IMR-90 (cell line): ENCODE measurements around the gene FMOD.

ENCODE experiments used
- CTCF ChIP-seq: conservative IDR thresholded peaks from 2 replicates; pipeline ENCODE4 v1.5.1; 2012; ENCODE audit warnings: mild to moderate bottlenecking, low read depth, low read length, improper control_type of control experiment
- MXI1 ChIP-seq: IDR thresholded peaks from 2 replicates; pipeline ENCODE4 v1.6.1; 2012; ENCODE audit warnings: low read depth, mild to moderate bottlenecking, low read length, moderate library complexity, borderline replicate concordance
- POLR2A ChIP-seq: IDR thresholded peaks from 2 replicates; pipeline ENCODE4 v1.6.1; 2012; ENCODE audit warnings: mild to moderate bottlenecking, low read depth, low read length

- TF ChIP-seq CTCF, result no peak
- no peak for TF ChIP-seq MXI1
- TF ChIP-seq POLR2A, result no peak
Measured at GRCh38 chr1:203369666-203370065, 18.7 kb upstream of the FMOD start.
